SJCRH30 (cell line): ENCODE measurements around the gene COMMD6. TPM values are rescaled to one million over a fixed set of nuclear protein-coding genes. Genes with fewer than 3 reads are reported as not detected.

Experiments used
- DNase-seq, 2 experiments: peaks; one replicate each; pipeline ENCODE4 v3.0.0-alpha.2; 2015 to 2020
- H3K27ac ChIP-seq: fragments of 250-450 bp; sonication (Bioruptor Pico); 2 replicates; pipeline ENCODE4 v1.5.1; 2020; ENCODE audit warnings: mild to moderate bottlenecking, moderate library complexity
- H3K27me3 ChIP-seq: fragments of 250-450 bp; sonication (Bioruptor Pico); 2 replicates; pipeline ENCODE4 v1.5.1; 2020; ENCODE audit warnings: mild to moderate bottlenecking, moderate library complexity
- H3K36me3 ChIP-seq: fragments of 250-450 bp; sonication (Bioruptor Pico); 2 replicates; pipeline ENCODE4 v1.5.1; 2020; ENCODE audit warnings: mild to moderate bottlenecking, moderate library complexity
- H3K4me1 ChIP-seq: fragments of 250-450 bp; sonication (Bioruptor Pico); 2 replicates; pipeline ENCODE4 v1.5.1; 2020; ENCODE audit warnings: mild to moderate bottlenecking, moderate library complexity
- H3K4me3 ChIP-seq: fragments of 250-450 bp; sonication (Bioruptor Pico); 2 replicates; pipeline ENCODE4 v1.5.1; 2020; ENCODE audit warnings: mild to moderate bottlenecking, moderate library complexity
- H3K9me3 ChIP-seq: fragments of 250-450 bp; sonication (Bioruptor Pico); replicated peaks from 2 replicates; pipeline ENCODE4 v1.5.1; 2020; ENCODE audit warnings: mild to moderate bottlenecking, moderate library complexity
- total RNA-seq: library from RNA; depleted of rRNA; stranded (reverse); fragments of >200 nt; shearing (Covaris generic); gene quantifications from 2 replicates; pipeline ENCODE4 v1.2.3, GENCODE V29; 2014; rRNA removed

Gene COMMD6
- total RNA-seq, result 114 and 131 TPM in 2 replicates

DNA sequence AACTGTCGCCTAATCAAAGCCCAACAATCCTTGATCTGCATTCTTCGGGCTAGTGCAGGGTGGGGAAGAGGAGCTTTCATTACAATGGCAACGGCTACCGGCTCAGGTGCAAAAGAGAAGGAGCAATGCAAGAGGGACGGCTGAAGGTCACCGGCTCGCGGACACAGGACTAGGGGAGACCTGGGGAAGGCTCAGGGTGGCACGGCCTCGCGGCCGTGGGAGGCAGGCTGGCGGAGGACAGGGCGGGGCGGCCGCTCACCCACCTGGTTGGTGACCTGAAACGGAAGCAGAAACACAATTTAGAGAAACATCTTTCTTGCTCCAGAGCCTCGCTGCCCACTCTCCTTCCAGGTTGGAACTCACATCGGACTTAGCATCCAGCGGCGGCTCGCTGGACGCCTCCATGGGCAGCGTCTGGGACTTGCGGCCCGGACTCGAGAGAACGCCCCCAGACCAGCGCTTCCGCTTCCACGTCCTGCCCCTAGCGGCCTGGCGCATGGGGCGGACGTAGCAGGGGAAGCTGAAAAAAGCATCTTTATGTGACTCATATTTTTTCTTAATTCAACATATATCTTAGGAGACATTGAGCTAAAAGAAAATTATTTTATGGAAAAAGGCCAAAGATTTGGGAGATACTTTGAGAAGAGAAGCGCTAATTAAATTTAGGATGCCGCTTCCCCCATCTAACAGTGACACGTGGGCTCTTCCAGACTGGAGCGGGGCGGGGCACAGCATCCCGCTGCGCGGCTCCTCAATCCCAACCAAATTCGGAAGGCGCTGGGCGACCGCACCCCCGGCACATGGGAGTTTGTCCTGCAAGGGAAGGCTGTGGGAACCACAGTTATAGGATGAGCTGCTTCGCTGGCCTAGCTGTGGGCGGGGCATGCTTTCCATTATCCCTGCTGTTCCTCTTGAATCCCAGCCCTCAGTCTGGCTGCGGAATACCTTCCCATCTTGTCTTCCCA is at the start of gene COMMD6:
COMMD6 (minus strand) TSS at position 441 of the 965 bp plus-strand sequence; CDS start at position 405, 36 bp downstream.
- Histone ChIP-seq H3K27ac (peak within 1 kb of the TSS; percentile 85), H3K4me3 (peak within 1 kb of the TSS; percentile 72)

DNA sequence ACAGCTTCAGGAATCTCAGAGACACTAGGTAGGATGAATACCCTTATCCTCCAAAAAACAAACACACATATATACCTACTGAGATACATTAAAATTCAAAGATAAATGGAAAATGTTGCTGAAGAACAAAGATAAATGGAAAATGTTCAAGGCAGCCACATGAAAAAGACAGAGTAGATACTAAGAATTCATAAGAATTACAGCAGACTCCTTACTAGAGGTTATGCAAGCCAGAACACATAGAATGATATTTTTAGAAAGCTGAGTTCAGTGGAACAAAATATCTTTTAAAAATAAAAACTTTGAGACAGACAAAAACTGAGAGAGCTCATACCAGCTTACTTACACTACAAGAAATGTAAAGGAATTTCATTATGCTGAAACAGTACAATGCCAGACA is 47.5 kb upstream of the COMMD6 start:
- no peak overlapping the region for H3K4me3 ChIP-seq
- no peak for DNase-seq
- H3K27ac ChIP-seq, result no peak overlapping the region
- no peaks in the 10 kb centered on the region for H3K27me3 ChIP-seq
- peaks cover 16% of the 10 kb centered on the region for H3K36me3 ChIP-seq
- H3K4me1 ChIP-seq, result no peaks in the 10 kb centered on the region
- peaks cover 3% of the 10 kb centered on the region; the same call in 1 of the 2 replicates for H3K9me3 ChIP-seq

More for the DNA sequence above, at the start of gene COMMD6:
- peaks cover 3% of the 10 kb centered on the region; the same call in 1 of the 2 replicates for H3K4me1 ChIP-seq
- no peaks in the 10 kb centered on the region for H3K27me3 ChIP-seq
- peak; percentile 92 to 94 for DNase-seq
- no peaks in the 10 kb centered on the region for H3K9me3 ChIP-seq
- peaks cover under 1% of the 10 kb centered on the region; the same call in 1 of the 2 replicates for H3K36me3 ChIP-seq

DNA sequence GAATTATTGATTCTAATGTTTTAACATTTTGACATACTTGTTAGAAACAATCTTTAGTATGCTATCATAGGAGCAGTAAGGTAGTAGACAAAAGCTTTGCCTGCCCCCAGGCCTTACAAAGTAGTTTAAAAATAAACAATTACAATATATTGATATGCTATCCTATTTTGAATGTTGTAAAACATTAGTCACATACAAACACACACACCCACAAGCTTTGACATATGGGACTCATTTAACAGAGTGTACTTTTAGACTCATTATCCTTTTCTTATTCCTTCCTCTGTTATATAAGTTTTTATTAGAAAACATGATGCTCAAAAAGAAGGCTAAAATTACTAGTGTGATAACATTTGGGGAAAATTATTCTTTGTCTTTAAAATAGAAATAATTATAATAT is 45.5 kb upstream of the COMMD6 start:
- Histone ChIP-seq H3K4me3 (no peak overlapping the region), H3K27me3 (no peaks in the 10 kb centered on the region)

DNA sequence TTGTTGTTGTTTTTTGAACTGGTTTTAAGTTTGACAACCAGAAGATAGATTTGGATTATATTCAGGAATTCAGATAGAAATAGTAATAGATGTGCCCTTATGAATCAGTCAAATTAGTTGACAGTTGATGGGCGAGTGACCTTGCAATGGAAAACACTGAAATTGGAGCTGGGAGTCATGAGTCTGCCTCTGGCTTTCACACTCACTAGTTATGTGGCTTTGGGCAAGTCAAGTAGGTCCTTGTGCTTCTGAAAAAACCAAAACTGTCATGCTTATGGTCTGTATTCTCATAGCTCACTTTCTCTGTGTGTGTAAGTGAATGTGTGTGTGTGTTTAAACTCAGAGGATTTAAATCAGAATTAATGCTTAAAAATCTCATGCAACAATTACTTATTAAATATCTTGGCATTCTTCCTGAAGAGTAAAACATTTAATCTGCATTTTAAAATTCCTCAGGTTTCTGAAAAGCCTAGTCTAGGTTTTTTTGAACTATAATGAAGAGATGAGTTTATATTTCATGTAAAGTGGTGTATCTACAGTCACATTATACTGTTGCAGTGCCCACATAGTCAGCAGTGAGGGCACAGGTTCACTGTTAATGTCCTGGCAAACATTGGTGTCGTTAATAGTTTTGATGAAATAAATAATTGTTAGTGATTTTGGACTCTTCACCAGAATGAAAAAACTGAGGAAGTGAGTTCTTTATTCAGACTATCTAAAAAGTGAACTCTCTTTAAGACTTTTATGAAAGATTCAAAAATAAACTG is 44.4 kb upstream of the COMMD6 start:
- Histone ChIP-seq H3K4me1 (no peaks in the 10 kb centered on the region), H3K36me3 (peaks cover 24% of the 10 kb centered on the region), H3K27me3 (no peaks in the 10 kb centered on the region), H3K27ac (no peak overlapping the region), H3K9me3 (peaks cover 3% of the 10 kb centered on the region; the same call in 1 of the 2 replicates), H3K4me3 (no peak overlapping the region)
- no peak for DNase-seq

More for the DNA sequence above, 45.5 kb upstream of the COMMD6 start:
- peaks cover 3% of the 10 kb centered on the region; the same call in 1 of the 2 replicates for H3K9me3 ChIP-seq
- H3K4me1 ChIP-seq, result no peaks in the 10 kb centered on the region
- DNase-seq, result no peak
- peaks cover 16% of the 10 kb centered on the region for H3K36me3 ChIP-seq
- no peak overlapping the region for H3K27ac ChIP-seq

DNA sequence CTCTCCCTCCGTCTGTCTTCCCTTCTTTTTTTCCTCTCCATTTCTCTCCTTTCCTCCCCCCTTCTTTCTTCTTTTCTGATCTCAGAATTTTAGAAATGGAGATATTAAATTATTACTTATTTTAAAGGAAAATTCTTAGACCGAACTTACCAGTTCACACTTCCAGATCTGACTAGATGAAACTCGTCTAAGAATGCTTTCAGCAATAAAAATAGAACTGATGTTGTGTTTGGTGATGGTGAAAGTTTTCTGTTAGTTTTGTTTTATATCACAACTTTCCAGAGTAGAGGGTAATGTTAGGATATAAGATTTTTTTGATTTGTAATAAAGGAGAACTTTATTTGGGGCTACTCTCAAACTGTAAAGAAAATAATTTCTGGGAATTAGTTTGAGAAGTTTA is 41.9 kb upstream of the COMMD6 start:
- Histone ChIP-seq H3K27ac (no peak overlapping the region), H3K9me3 (peaks cover 3% of the 10 kb centered on the region), H3K36me3 (peaks cover 33% of the 10 kb centered on the region), H3K4me1 (no peaks in the 10 kb centered on the region), H3K4me3 (no peak overlapping the region), H3K27me3 (no peaks in the 10 kb centered on the region)
- DNase-seq, result no peak

DNA sequence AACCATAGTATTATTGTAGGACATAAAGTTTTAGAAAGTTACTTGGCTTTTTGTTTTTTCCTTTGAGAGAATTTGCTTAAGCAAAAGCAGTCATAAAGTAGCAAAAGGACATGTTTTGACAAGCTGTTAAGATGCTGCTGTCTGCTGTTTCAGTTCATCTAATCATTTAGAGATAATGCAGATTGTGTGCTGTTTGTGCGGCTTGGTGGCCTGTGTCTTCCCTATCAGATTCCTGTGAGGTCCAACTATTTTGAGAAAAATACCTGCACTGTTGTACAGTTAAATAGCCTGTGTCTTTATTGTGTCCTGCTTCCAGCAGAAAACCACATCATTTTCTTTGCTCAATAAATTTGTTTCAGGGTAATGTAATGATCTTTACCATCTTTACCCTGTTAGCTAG is 31.9 kb upstream of the COMMD6 start:
- Histone ChIP-seq H3K36me3 (peaks cover 44% of the 10 kb centered on the region), H3K4me1 (no peaks in the 10 kb centered on the region), H3K27me3 (no peaks in the 10 kb centered on the region), H3K9me3 (no peaks in the 10 kb centered on the region), H3K27ac (no peak overlapping the region), H3K4me3 (no peak overlapping the region)
- no peak for DNase-seq

DNA sequence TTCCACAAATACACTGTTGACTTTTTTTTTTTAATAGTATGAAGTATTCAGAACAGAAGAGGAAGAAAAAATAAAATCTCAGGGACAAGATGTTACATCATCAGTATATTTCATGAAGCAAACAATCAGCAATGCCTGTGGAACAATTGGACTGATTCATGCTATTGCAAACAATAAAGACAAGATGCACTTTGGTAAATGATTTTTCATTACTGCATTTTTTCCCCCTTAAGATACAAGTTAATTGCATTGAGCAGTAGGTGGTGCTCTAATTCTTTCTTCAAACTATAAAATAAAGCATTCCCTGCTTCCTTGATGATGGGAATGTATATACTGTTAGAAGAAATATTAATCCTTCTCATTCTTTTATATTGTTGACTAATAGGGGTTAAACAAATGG is 29.0 kb upstream of the COMMD6 start:
- Histone ChIP-seq H3K9me3 (no peaks in the 10 kb centered on the region), H3K4me1 (no peaks in the 10 kb centered on the region), H3K27ac (no peak overlapping the region), H3K36me3 (peaks cover 33% of the 10 kb centered on the region), H3K27me3 (no peaks in the 10 kb centered on the region), H3K4me3 (no peak overlapping the region)
- peak in 1 of 2 experiments; percentile 12 for DNase-seq

DNA sequence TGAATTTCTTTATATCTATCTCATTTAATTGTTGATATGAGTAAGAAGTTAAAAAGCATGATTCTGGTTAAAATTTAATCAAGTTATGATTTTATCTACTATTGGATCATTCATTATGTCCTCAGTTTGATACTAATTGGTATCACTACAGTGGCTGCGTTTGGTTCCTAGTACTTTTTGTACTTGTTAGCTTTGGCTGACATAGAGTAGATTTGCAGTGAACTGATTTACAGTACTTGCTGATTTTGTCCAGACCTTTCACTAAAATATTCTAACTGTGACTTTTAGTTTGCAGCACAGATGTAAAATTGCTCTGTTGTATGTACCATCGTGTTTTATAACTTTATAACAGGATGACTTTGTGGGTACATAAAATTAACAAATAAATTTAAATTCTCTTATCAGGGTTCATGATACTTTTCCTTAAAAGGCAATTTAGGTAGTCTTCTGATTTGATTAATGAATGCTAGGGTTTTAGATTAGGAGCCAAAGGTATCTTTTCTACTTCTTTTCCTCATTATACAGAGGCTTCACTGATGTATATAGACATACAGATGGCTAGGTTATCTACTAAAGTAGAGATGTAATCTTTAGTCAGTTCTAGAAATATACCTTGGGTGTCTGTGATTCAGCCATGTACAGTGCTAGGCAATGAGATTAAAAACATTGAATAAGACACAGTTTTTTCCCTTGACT is 20.7 kb upstream of the COMMD6 start:
- Histone ChIP-seq H3K27ac (no peak overlapping the region), H3K4me1 (no peaks in the 10 kb centered on the region)

DNA sequence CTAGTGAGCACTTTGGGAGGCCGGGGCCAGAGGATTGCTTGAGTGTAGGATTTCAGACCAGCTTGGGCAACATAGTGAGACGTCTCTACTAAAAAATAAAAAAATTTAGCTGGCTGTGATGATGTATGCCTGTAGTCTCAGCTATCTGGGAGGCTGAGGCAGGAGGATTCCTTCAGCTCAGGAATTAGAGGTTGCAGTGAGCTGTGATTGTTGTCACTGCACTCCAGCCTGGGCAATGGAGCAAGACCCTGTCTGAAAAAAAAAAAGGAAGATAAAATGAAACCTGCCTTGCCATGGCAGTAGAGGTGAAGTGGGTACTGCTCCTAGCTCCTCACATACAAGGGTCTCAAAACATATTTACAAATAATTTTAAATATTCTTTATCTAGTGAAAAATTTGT is 19.3 kb upstream of the COMMD6 start:
- no peaks in the 10 kb centered on the region for H3K27me3 ChIP-seq
- no peak overlapping the region for H3K4me3 ChIP-seq
- H3K9me3 ChIP-seq, result no peaks in the 10 kb centered on the region
- H3K4me1 ChIP-seq, result no peaks in the 10 kb centered on the region
- peaks cover 6% of the 10 kb centered on the region for H3K36me3 ChIP-seq
- H3K27ac ChIP-seq, result no peak overlapping the region
- DNase-seq, result no peak

More for the DNA sequence above, 20.7 kb upstream of the COMMD6 start:
- no peaks in the 10 kb centered on the region for H3K27me3 ChIP-seq
- H3K9me3 ChIP-seq, result no peaks in the 10 kb centered on the region
- no peak overlapping the region for H3K4me3 ChIP-seq
- peaks cover 3% of the 10 kb centered on the region for H3K36me3 ChIP-seq
- DNase-seq, result no peak

DNA sequence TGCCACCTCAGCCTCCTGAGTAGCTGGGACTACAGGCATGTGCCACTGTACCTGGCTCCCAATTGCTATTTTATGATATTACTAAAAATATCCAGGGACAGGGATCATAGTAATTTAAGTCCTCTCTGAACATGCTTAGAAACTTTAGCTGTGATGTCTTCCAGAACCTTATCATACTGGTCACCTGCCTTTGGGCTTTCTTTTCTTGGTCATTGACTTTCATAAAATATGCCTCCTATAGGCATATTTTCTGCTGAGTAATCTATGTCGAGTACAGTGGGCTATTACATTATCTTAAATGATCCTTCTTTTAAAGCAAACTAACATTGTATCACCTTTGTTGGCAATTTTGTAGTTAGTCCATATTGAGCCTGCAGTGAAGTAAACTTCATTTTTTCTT is 18.2 kb upstream of the COMMD6 start:
- Histone ChIP-seq H3K4me3 (no peak overlapping the region), H3K27ac (no peak overlapping the region), H3K9me3 (no peaks in the 10 kb centered on the region), H3K4me1 (peaks cover under 1% of the 10 kb centered on the region; the same call in 1 of the 2 replicates), H3K36me3 (peaks cover 6% of the 10 kb centered on the region), H3K27me3 (no peaks in the 10 kb centered on the region)
- no peak for DNase-seq

DNA sequence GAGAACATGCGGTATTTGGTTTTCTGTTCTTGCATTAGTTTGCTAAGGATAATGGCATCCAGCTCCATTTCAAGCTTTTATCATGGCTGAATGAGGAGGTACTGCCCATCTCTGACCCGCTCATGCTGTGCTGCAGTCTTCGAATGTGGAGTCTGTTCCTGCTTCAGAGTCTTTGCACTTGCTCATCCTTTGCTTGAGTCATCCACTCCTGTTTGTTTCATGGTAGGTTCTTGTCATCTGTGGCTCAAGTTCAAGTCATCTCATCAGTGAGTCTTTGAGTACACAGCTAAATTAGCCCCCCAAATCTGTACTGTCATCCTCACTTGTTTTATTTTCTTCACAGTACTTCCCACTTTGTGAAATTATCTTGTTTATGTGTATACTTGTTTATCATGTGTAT is 17.3 kb upstream of the COMMD6 start:
- H3K27ac ChIP-seq, result no peak overlapping the region
- no peak for DNase-seq
- peaks cover 2% of the 10 kb centered on the region; the same call in 1 of the 2 replicates for H3K4me1 ChIP-seq
- H3K36me3 ChIP-seq, result peaks cover 6% of the 10 kb centered on the region
- no peaks in the 10 kb centered on the region for H3K9me3 ChIP-seq
- H3K27me3 ChIP-seq, result no peaks in the 10 kb centered on the region
- no peak overlapping the region for H3K4me3 ChIP-seq

DNA sequence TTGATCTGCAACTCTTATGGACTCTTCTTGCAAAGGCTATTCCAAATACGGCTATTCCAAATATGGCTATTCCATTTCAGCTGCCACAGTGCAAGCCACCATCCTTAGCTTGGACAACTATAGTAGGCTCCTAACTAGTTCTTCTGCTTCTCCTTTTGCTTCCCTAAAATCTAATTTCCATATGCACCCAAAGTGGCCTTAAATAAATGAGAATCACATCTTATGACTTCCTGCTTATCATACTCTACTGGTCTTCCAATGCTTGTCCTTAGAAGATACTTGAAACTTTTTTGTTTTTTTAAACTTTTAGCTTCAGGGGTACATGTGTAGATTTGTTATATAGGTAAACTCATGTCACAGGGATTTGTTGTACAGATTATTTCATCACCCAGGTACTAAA is 16.8 kb upstream of the COMMD6 start:
- Histone ChIP-seq H3K9me3 (no peaks in the 10 kb centered on the region), H3K4me1 (peaks cover 2% of the 10 kb centered on the region; the same call in 1 of the 2 replicates), H3K27ac (no peak overlapping the region), H3K36me3 (peaks cover 6% of the 10 kb centered on the region), H3K4me3 (no peak overlapping the region), H3K27me3 (no peaks in the 10 kb centered on the region)
- DNase-seq, result no peak

DNA sequence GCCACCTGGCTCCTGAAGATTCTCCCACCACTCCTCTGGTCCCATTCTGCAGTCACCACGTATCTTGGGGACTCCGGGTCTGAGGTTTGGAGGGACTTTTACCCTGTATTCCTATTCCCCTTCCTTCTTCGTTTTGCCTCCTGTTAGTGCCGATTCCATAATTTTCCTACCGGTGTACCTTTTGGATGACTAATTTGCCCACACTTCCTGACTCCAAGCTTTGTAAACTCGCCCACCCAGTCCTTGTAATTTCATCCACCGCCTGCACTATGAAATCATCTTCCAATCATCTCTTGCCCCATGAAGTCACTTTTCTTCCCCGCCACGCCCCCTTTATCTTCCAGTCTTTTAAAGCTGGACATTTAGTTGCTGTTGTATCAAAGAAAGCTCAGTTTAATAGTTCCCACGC is 12.5 kb upstream of the COMMD6 start:
- peak overlapping the region; percentile 85 for H3K4me3 ChIP-seq
- no peaks in the 10 kb centered on the region for H3K9me3 ChIP-seq
- peak overlapping the region; percentile 98; the same call in 1 of the 2 replicates for H3K27ac ChIP-seq
- H3K36me3 ChIP-seq, result peaks cover 6% of the 10 kb centered on the region; the same call in 1 of the 2 replicates
- DNase-seq, result peak; percentile 49 to 66
- H3K4me1 ChIP-seq, result peaks cover 2% of the 10 kb centered on the region; the same call in 1 of the 2 replicates
- H3K27me3 ChIP-seq, result no peaks in the 10 kb centered on the region
